ENCODE data around the gene VPS18. TPM values are rescaled to one million over a fixed set of nuclear protein-coding genes. Genes with fewer than 3 reads are reported as not detected.
A peak's percentile ranks its signal among the peaks of the same experiment; 100 is the strongest.
"Not testable (repeated sequence)": the region's sequence is repeated elsewhere in the genome, so short reads cannot be mapped to it uniquely, and the experiment has no call there.

VPS18 gene
- 16.0 TPM for total RNA-seq
- long read RNA-seq, transcript VPS18-201 (5 exons, 3,895 nt), result major isoform, 18 of 34 reads
- long read RNA-seq, partial matches to known transcripts, result 16 of 34 reads
- long read RNA-seq, other reads (novel, unspliced or antisense), result 0 of 34 reads

- peak; percentile 100 for DNase-seq (ENCODE audit: low spot score)
- intact Hi-C loops (cut with DNase I), result loop anchor here (1.0 to 10.0 kb wide), 5 partner anchors 87 to 302 kb away; partner anchors contain the start of genes DNAJC17, KNL1, RMDN3 and ZFYVE19
Measured at GRCh38 chr15:40893733-40894680, at the start of gene VPS18. Gene VPS18, plus strand, starts transcription at chr15:40894450. Its CDS starts 319 bp downstream, at chr15:40894769.

- intact Hi-C loops (cut with DNase I), result no loop called here
- DNase-seq (ENCODE audit: low spot score), result no peak
Measured at GRCh38 chr15:40844696-40845030, 49.6 kb upstream of the VPS18 start.

- DNase-seq (ENCODE audit: low spot score), result no peak
- intact Hi-C loops (cut with DNase I), result no loop called here
Measured at GRCh38 chr15:40845036-40845435, 49.2 kb upstream of the VPS18 start.

- intact Hi-C loops (cut with DNase I), result no loop called here
- DNase-seq (ENCODE audit: low spot score), result no peak
Measured at GRCh38 chr15:40845511-40846284, 48.6 kb upstream of the VPS18 start.

- intact Hi-C loops (cut with DNase I), result no loop called here
- no peak for DNase-seq (ENCODE audit: low spot score)
Measured at GRCh38 chr15:40846841-40847222, 47.4 kb upstream of the VPS18 start.

- DNase-seq (ENCODE audit: low spot score), result peak; percentile 84
- intact Hi-C loops (cut with DNase I), result no loop called here
Measured at GRCh38 chr15:40847223-40847961, 46.9 kb upstream of the VPS18 start.

- DNase-seq (ENCODE audit: low spot score), result no peak
- intact Hi-C loops (cut with DNase I), result loop anchor here (10.0 kb wide), 1 partner anchor 334 kb away; no protein-coding TSS in a partner anchor
Measured at GRCh38 chr15:40850576-40851112, 43.6 kb upstream of the VPS18 start.

GRCh38 chr15:40852529-40852928, 41.7 kb upstream of the VPS18 start:
- DNase-seq (ENCODE audit: low spot score), result no peak
- intact Hi-C loops (cut with DNase I), result loop anchor here (10.0 kb wide), 1 partner anchor 332 kb away; no protein-coding TSS in a partner anchor

- intact Hi-C loops (cut with DNase I), result loop anchor here (10.0 kb wide), 1 partner anchor 331 kb away; no protein-coding TSS in a partner anchor
- DNase-seq (ENCODE audit: low spot score), result no peak
Measured at GRCh38 chr15:40853241-40853890, 40.9 kb upstream of the VPS18 start.

GRCh38 chr15:40854161-40854560, 40.1 kb upstream of the VPS18 start:
- intact Hi-C loops (cut with DNase I), result loop anchor here (10.0 kb wide), 1 partner anchor 331 kb away; no protein-coding TSS in a partner anchor
- DNase-seq (ENCODE audit: low spot score), result no peak

- DNase-seq (ENCODE audit: low spot score), result no peak
- intact Hi-C loops (cut with DNase I), result loop anchor here (10.0 kb wide), 1 partner anchor 329 kb away; no protein-coding TSS in a partner anchor
Measured at GRCh38 chr15:40855706-40856234, 38.5 kb upstream of the VPS18 start.

- no peak for DNase-seq (ENCODE audit: low spot score)
- intact Hi-C loops (cut with DNase I), result loop anchor here (10.0 kb wide), 1 partner anchor 328 kb away; no protein-coding TSS in a partner anchor
Measured at GRCh38 chr15:40856746-40857145, 37.5 kb upstream of the VPS18 start.

- intact Hi-C loops (cut with DNase I), result loop anchor here (1.0 to 10.0 kb wide), 2 partner anchors 34 to 327 kb away; no protein-coding TSS in a partner anchor
- DNase-seq (ENCODE audit: low spot score), result peak; percentile 90
Measured at GRCh38 chr15:40857601-40858341, 36.5 kb upstream of the VPS18 start.

- intact Hi-C loops (cut with DNase I), result loop anchor here (1.0 to 10.0 kb wide), 2 partner anchors 33 to 326 kb away; no protein-coding TSS in a partner anchor
- DNase-seq (ENCODE audit: low spot score), result no peak
Measured at GRCh38 chr15:40858706-40859105, 35.5 kb upstream of the VPS18 start.

GRCh38 chr15:40859206-40859851, 34.9 kb upstream of the VPS18 start:
- DNase-seq (ENCODE audit: low spot score), result no peak
- intact Hi-C loops (cut with DNase I), result loop anchor here (10.0 kb wide), 1 partner anchor 325 kb away; no protein-coding TSS in a partner anchor

- DNase-seq (ENCODE audit: low spot score); intact Hi-C loops (cut with DNase I): not testable (repeated sequence)
Measured at GRCh38 chr15:40861147-40861546, 33.1 kb upstream of the VPS18 start.
